Measurements from ENCODE around the gene HSPE1.

DNA sequence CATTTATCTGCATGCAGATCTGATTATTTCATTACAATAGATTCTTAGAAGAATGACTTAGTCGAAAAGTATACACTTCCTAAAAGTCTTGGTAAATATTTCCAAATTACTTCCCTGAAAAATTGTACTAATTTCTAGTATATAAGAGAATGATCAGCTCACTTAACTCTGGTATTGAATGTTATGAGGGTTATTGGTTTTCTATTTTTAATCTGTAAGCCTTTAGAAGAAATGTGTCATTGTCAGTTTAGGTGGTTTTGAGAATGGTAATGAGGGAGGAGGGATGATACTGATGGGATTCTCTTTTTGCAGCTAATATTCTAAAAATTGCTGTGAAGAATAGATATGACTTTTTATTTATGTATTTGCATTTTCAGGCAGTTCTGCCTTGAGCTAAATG is 39.6 kb downstream of the HSPE1 start:
- TF ChIP-seq POLR2A (IDR thresholded peaks at IDR 0.05), result no peak
- TF ChIP-seq, protein P1, sequence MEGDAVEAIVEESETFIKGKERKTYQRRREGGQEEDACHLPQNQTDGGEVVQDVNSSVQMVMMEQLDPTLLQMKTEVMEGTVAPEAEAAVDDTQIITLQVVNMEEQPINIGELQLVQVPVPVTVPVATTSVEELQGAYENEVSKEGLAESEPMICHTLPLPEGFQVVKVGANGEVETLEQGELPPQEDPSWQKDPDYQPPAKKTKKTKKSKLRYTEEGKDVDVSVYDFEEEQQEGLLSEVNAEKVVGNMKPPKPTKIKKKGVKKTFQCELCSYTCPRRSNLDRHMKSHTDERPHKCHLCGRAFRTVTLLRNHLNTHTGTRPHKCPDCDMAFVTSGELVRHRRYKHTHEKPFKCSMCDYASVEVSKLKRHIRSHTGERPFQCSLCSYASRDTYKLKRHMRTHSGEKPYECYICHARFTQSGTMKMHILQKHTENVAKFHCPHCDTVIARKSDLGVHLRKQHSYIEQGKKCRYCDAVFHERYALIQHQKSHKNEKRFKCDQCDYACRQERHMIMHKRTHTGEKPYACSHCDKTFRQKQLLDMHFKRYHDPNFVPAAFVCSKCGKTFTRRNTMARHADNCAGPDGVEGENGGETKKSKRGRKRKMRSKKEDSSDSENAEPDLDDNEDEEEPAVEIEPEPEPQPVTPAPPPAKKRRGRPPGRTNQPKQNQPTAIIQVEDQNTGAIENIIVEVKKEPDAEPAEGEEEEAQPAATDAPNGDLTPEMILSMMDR (IDR thresholded peaks at IDR 0.05), result no peak
